WTC11 (cell line): Measurements from ENCODE around the gene FAF1.
"Not testable (repeated sequence)": the region's sequence is repeated elsewhere in the genome, so short reads cannot be mapped to it uniquely, and the experiment has no call there.

Experiments used
- CTCF ChIP-seq: fragments of 200-600 bp; IDR thresholded peaks from 2 replicates; pipeline ENCODE4 v1.8.0; 2022; ENCODE audit warnings: antibody characterized with exemption
- ETV6 ChIP-seq: sonication (generic); formaldehyde crosslinking; IDR thresholded peaks from 2 replicates; pipeline ENCODE4 v1.8.1; 2022; ENCODE audit warnings: mild to moderate bottlenecking, missing genetic modification reagents
- GTF2I ChIP-seq: fragments of 250-450 bp; sonication (Bioruptor Pico); conservative IDR thresholded peaks from 2 replicates; pipeline ENCODE4 v1.4.0; 2021; ENCODE audit warnings: mild to moderate bottlenecking
- STAT6 ChIP-seq: sonication (generic); formaldehyde crosslinking; conservative IDR thresholded peaks from 2 replicates; pipeline ENCODE4 v1.8.1; 2023; ENCODE audit warnings: mild to moderate bottlenecking, low read depth, missing genetic modification reagents, moderate library complexity
- ZNF512 ChIP-seq: sonication (generic); formaldehyde crosslinking; IDR thresholded peaks from 2 replicates; pipeline ENCODE4 v1.8.1; 2022; ENCODE audit warnings: missing genetic modification reagents, borderline replicate concordance

- TF ChIP-seq GTF2I (CRISPR knock-in tag); STAT6; CTCF; ETV6 (CRISPR knock-in tag); ZNF512 (CRISPR knock-in tag): not testable (repeated sequence)
Measured at GRCh38 chr1:50527987-50528320, 432.1 kb downstream of the FAF1 start.
